Posterior vena cava (tissue), 2 donors: ENCODE results near the gene DOCK3. TPM values are rescaled to one million over a fixed set of nuclear protein-coding genes. Genes with fewer than 3 reads are reported as not detected.
"Not testable (repeated sequence)": the region's sequence is repeated elsewhere in the genome, so short reads cannot be mapped to it uniquely, and the experiment has no call there.

Experiments used
- DNase-seq: peaks from one replicate; pipeline ENCODE4 v3.0.0-alpha.2; 2020; ENCODE audit warnings: low spot score
- intact Hi-C, 2 donors: fragments of 100-400 bp; cut with DNase I; formaldehyde crosslinking; loops; one replicate each; pipeline versions ENCODE4 v1.14.1 to v1.14.2; 2022 to 2023
- total RNA-seq, 2 donors: library from RNA; stranded (reverse); fragmentation: NEBNext Ultra II Directional; extraction: Animal tissue kit (Norgen Biotek cat#: 25700); gene quantifications; one replicate each; pipeline ENCODE4 v1.2.1, GENCODE V29; 2021
- donor health status: DM: yes; HTN: yes; CAD: no.
- donor health status: DM: yes; HTN: yes; CAD: no.

Gene DOCK3
- total RNA-seq, 2 donors from 2014 or later = 0.60 to 2.4 TPM

- DNase-seq = no peak
- intact Hi-C loops = no loop called here
Measured at GRCh38 chr3:50749822-50750221, 75.1 kb downstream of the DOCK3 start.

- intact Hi-C loops = no loop called here
- no peak for DNase-seq
Measured at GRCh38 chr3:50759015-50759414, 84.3 kb downstream of the DOCK3 start.

GRCh38 chr3:50777680-50778079 is 103.0 kb downstream of the DOCK3 start:
- DNase-seq = no peak
- intact Hi-C loops = no loop called here

- DNase-seq, intact Hi-C loops: not testable (repeated sequence)
Measured at GRCh38 chr3:50781766-50782165, 107.0 kb downstream of the DOCK3 start.

- no peak for DNase-seq
- intact Hi-C loops = loop anchor here in 1 of 2 donors (5.0 kb wide), 1 partner anchor 951 kb away; no protein-coding TSS in a partner anchor
Measured at GRCh38 chr3:50786631-50787030, 111.9 kb downstream of the DOCK3 start.

GRCh38 chr3:50790894-50791293 is 116.2 kb downstream of the DOCK3 start:
- intact Hi-C loops, DNase-seq: not testable (repeated sequence)

- intact Hi-C loops = no loop called here
- DNase-seq = no peak
Measured at GRCh38 chr3:50792568-50792967, 117.8 kb downstream of the DOCK3 start.

- intact Hi-C loops, DNase-seq: not testable (repeated sequence)
Measured at GRCh38 chr3:50803805-50804204, 129.1 kb downstream of the DOCK3 start.

GRCh38 chr3:50804376-50804775 is 129.6 kb downstream of the DOCK3 start:
- intact Hi-C loops, DNase-seq: not testable (repeated sequence)

GRCh38 chr3:50805321-50805720 is 130.6 kb downstream of the DOCK3 start:
- intact Hi-C loops = no loop called here
- no peak for DNase-seq

GRCh38 chr3:50806031-50806430 is 131.3 kb downstream of the DOCK3 start:
- intact Hi-C loops = no loop called here
- no peak for DNase-seq

GRCh38 chr3:50806806-50807205 is 132.1 kb downstream of the DOCK3 start:
- DNase-seq = no peak

GRCh38 chr3:50807266-50807665 is 132.5 kb downstream of the DOCK3 start:
- intact Hi-C loops = no loop called here
- DNase-seq = no peak

More at GRCh38 chr3:50806806-50807205, 132.1 kb downstream of the DOCK3 start:
- intact Hi-C loops = no loop called here

GRCh38 chr3:50811893-50812292 is 137.2 kb downstream of the DOCK3 start:
- no peak for DNase-seq
- intact Hi-C loops = no loop called here

- intact Hi-C loops = no loop called here
- DNase-seq = no peak
Measured at GRCh38 chr3:50815844-50816243, 141.1 kb downstream of the DOCK3 start.

GRCh38 chr3:50816894-50817293 is 142.2 kb downstream of the DOCK3 start:
- intact Hi-C loops = no loop called here
- DNase-seq = no peak

- intact Hi-C loops = no loop called here
- no peak for DNase-seq
Measured at GRCh38 chr3:50817756-50818529, 143.2 kb downstream of the DOCK3 start.

- intact Hi-C loops = no loop called here
- no peak for DNase-seq
Measured at GRCh38 chr3:50819882-50820281, 145.2 kb downstream of the DOCK3 start.

GRCh38 chr3:50825841-50826240 is 151.1 kb downstream of the DOCK3 start:
- intact Hi-C loops = no loop called here

GRCh38 chr3:50830451-50830850 is 155.7 kb downstream of the DOCK3 start:
- intact Hi-C loops = no loop called here
- DNase-seq = no peak

More at GRCh38 chr3:50825841-50826240, 151.1 kb downstream of the DOCK3 start:
- DNase-seq = no peak

GRCh38 chr3:50831009-50831408 is 156.3 kb downstream of the DOCK3 start:
- DNase-seq, intact Hi-C loops: not testable (repeated sequence)
